ENCODE data around the gene LAMA2. TPM values are rescaled to one million over a fixed set of nuclear protein-coding genes. Genes with fewer than 3 reads are reported as not detected.

The LAMA2 gene
- total and polyA plus RNA-seq, 2 donors (not counting 3 experiments of a cell fraction or from before 2014, with no cell fraction given), result 0.51 to 0.75 TPM

DNA sequence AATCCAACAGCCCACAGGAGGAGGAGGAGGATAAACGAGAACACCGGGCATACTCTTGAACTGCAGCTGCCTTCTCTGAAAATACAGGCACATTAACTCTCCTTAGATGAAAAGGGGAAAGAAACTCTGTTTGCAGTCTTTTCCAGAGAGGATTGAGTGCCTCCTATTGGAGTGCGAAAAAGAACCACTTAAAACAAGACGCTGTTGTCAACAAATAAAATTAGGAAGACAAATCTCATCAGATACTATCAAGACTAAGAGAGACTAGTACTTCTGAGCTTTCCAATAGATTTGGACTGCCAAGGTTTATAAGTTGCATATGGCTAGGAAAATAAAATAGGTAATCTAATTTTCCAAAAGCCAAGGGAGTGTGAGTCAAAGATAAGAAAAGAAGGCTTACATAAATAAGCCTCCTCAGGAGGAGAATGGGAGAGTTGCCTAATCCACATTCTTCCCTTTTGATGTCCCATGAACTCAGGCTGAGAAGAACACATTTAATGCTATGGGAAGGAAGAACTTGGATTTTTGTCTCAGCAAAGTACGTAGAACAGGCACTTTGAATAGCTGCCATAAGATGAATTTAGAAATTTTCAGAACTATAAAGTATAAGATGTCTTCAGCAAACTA is 672.4 kb downstream of the LAMA2 start:
- dilution Hi-C loops (cut with MboI; ENCODE audit: extremely low pct_ligation_motif_present, low sequenced_read_pairs) (no loop called here), intact Hi-C loops (cut with micrococcal nuclease) (no loop called here)
- BruUV-seq (replicated peaks), result no TSS peak
- Histone ChIP-seq H3K79me2 (ENCODE audit: control insufficient read depth, insufficient read depth, low read length) (no peaks in the 10 kb centered on the region), H2AFZ (ENCODE audit: low read depth, low read length) (no peak overlapping the region), H3K9me3 (replicated peaks; ENCODE audit: control insufficient read depth, insufficient read depth, low read length) (no peaks in the 10 kb centered on the region), H3K9ac (replicated peaks; ENCODE audit: extremely low read depth, insufficient read depth, low read length) (no peak overlapping the region), H3K27me3 (ENCODE audit: control insufficient read depth in 2 of 2, insufficient read depth in 2 of 2, low read length in 2 of 2) (no peaks in the 10 kb centered on the region), H3K27ac (ENCODE audit: insufficient read depth, low read depth, low read length) (no peak overlapping the region), H4K20me1 (replicated peaks; ENCODE audit: control insufficient read depth, extremely low read depth, insufficient read depth, low read length) (no peaks in the 10 kb centered on the region), H3K4me1 (ENCODE audit: control insufficient read depth, extremely low read depth, insufficient read depth, low read length) (no peaks in the 10 kb centered on the region), H3K9me1 (replicated peaks; ENCODE audit: control insufficient read depth, extremely low read depth, insufficient read depth, low read length) (no peaks in the 10 kb centered on the region), H3K4me2 (ENCODE audit: insufficient read depth, low read length) (no peak overlapping the region), H3K4me3 (replicated peaks in 1 of 3; ENCODE audit: insufficient read depth in 1 of 3, low read depth in 1 of 3, low read length in 3 of 3) (no peak overlapping the region), H3K36me3 (ENCODE audit: control insufficient read depth in 2 of 2, extremely low read depth in 1 of 2, insufficient read depth in 2 of 2, low read length in 2 of 2) (peaks cover 3 to 5% of the 10 kb centered on the region in 2 experiments)
- DNase-seq (ENCODE audit: low read depth, low spot score) (no peak), FAIRE-seq (no peak)
- CTCF ChIA-PET, result no interaction called here
- POLR2A ChIA-PET, result no interaction called here
- TF ChIP-seq FOS (IDR thresholded peaks at IDR 0.05; ENCODE audit: borderline replicate concordance, insufficient read depth, low read length), result no peak
- no peak for TF ChIP-seq GATA2 (IDR thresholded peaks at IDR 0.05; ENCODE audit: insufficient read depth, insufficient read length, low read depth, low read length)
- no peak for TF ChIP-seq JUN (IDR thresholded peaks at IDR 0.05; ENCODE audit: borderline replicate concordance, insufficient read depth, insufficient read length, low read depth)
- TF ChIP-seq, protein P1, sequence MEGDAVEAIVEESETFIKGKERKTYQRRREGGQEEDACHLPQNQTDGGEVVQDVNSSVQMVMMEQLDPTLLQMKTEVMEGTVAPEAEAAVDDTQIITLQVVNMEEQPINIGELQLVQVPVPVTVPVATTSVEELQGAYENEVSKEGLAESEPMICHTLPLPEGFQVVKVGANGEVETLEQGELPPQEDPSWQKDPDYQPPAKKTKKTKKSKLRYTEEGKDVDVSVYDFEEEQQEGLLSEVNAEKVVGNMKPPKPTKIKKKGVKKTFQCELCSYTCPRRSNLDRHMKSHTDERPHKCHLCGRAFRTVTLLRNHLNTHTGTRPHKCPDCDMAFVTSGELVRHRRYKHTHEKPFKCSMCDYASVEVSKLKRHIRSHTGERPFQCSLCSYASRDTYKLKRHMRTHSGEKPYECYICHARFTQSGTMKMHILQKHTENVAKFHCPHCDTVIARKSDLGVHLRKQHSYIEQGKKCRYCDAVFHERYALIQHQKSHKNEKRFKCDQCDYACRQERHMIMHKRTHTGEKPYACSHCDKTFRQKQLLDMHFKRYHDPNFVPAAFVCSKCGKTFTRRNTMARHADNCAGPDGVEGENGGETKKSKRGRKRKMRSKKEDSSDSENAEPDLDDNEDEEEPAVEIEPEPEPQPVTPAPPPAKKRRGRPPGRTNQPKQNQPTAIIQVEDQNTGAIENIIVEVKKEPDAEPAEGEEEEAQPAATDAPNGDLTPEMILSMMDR (IDR thresholded peaks at IDR 0.05; ENCODE audit: extremely low read depth in 1 of 2, insufficient read depth in 1 of 2, low read depth in 1 of 2, low read length in 2 of 2), result no peak
- no peak for TF ChIP-seq POLR2A (IDR thresholded peaks at IDR 0.05; ENCODE audit: low read depth, low read length)
- no peak for TF ChIP-seq MYC (IDR thresholded peaks at IDR 0.05; ENCODE audit: low read depth, low read length)
- no peak for TF ChIP-seq EZH2 (IDR thresholded peaks at IDR 0.05; ENCODE audit: borderline replicate concordance, low read depth, low read length, severe bottlenecking)
- no peak for TF ChIP-seq POLR2AphosphoS5 (IDR thresholded peaks at IDR 0.05; ENCODE audit: insufficient read depth, low read depth, low read length)
- TF ChIP-seq, protein P2, sequence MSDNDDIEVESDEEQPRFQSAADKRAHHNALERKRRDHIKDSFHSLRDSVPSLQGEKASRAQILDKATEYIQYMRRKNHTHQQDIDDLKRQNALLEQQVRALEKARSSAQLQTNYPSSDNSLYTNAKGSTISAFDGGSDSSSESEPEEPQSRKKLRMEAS (IDR thresholded peaks at IDR 0.05; ENCODE audit: insufficient read depth, insufficient read length), result no peak

All from endothelial cell of umbilical vein (primary cell).